Suppressor macrophage (primary cell): Measurements from ENCODE around the gene CCDC117.

Experiments
- DNase-seq, 4 experiments: peaks; one replicate each; pipeline ENCODE4 v3.0.0-alpha.2; 2020 to 2022

The CCDC117 gene

GRCh38 chr22:28769394-28770085 lies 3.0 kb upstream of the CCDC117 start:
- no peak for DNase-seq

DNA sequence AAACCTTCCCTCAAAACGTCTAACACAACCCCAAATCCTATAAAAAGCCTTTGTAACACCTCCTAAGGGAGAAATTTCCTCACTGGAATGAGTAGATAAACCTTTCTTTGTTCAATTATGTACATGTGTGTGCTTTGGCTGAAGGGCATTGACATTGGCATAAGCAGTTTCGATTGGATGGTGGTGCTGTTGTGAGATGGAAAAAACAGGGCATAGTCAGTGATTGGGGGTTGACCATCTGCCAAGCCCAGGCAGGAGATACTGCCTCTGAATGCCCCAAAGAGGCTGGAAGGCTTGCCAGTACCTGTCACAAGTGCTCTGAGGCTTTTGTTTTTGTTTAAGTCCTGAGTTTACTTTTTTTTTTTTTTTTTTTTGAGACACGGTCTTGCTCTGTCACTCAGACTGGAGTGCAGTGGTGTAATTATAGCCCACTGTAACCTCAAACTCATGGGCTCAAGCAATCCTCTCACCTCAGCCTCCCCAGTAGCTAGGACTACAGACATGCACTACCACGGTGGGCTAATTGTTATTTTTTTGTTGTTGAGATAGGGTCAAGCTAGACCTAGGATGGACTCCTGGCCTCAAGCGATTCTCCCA lies 1.2 kb upstream of the CCDC117 start:
- DNase-seq: no peak

- peak in 3 of 4 experiments; percentile 30 to 49 (median 40) for DNase-seq
Observed at GRCh38 chr22:28773461-28773867, 969 bp downstream of the CCDC117 start.

DNA sequence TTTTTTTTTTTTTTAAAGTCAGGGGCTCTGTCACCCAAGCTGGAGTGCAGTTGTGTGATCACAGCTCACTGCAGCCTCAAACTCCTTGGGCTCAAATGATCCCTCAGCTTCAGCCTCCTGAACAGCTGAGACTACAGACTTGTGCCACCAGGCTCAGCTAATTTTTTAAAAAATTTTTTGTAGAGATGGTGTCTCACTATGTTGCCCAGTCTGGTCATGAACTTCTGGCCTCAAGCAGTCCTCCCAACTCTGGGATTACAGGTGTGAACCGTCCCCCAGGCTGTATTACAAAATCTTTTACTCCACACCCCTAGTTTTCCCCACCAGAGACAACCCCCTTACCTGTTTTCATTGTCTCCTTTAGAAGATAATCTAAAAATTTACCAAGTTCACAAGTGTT lies 1.9 kb downstream of the CCDC117 start:
- DNase-seq: no peak

DNA sequence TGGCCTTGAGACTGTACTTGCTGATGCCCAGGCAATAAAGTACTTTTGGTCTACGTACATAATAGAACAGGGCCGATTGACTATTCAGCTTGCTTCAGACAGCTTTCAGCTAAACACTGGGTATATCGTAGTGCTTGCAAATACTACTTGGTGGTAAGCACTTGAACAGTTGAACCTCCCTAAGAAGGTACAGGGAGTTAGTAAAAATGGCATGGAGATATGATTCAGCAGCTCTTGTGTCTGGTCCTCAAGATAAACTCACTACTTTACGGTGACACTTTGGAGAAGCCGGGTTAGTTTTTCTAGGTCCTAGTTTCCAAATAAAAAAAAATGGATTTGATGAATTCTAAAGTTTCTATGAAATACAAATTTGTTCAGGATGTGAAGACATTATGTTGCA lies 7.3 kb downstream of the CCDC117 start:
- no peak for DNase-seq

DNA sequence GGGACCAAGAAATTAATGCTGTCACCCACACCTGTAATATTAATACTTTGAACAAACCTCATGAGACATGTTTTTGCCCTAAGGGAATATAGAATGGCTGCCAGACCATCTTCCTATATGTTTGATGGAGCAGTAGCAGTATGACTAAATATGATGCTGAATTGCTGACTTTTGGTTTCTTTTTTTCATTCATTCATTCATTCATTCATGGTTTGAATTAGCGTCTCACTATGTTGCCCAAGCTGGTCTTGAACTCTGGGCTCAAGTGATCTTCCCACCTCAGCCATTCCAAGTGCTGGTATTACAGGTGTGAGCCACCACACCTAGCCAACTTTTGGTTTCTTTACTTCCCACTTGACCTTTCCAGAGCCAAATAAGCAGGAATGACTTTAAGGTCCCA lies 7.8 kb downstream of the CCDC117 start:
- no peak for DNase-seq

DNA sequence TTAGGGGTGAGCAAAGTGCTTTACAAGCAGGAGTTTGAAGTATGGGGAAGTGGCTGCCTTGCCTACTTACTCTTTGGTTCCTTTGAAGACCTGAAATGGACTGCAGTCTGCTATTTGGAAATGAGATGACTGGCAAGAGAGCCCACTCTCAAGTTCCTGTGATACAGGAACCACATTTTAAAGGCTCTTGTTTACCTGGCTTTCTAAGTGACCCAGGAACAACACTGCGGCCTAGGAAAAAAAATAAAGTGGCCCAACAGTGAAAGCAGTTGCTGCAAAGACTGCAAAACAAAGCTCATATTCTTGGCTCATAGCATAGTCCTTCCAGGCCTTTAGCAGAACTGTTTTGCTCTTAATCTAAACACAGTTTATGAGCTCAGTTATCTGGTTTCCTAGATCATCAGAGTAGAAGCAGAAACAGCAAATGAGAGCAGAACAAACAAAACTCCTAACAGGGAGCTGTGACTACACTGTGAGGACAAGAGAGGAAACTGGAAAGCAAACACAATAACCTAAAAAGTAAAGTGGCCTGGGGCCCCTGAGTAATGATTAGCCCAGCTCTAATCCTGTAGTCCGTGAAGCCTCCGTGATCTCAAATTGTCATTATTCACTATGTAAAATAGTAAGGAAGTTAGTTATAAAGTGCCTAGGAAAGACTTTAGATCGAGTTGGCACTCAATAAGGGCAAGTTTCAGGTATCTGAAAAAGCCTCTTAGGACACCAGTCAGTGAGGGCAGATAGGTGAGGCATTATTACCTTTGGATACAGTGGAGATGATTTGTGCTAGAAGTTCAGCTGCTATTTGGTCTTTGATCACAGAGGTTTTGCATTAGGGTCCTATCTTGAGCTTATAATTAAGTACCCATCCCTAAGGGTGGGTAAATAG lies 11.5 kb downstream of the CCDC117 start:
- DNase-seq: peak in 3 of 4 experiments; percentile 37 to 46 (median 37)

GRCh38 chr22:28788601-28789000 lies 16.1 kb downstream of the CCDC117 start:
- DNase-seq: no peak

GRCh38 chr22:28791124-28791523 lies 18.6 kb downstream of the CCDC117 start:
- DNase-seq: no peak

GRCh38 chr22:28791841-28792490 lies 19.5 kb downstream of the CCDC117 start:
- no peak for DNase-seq

DNA sequence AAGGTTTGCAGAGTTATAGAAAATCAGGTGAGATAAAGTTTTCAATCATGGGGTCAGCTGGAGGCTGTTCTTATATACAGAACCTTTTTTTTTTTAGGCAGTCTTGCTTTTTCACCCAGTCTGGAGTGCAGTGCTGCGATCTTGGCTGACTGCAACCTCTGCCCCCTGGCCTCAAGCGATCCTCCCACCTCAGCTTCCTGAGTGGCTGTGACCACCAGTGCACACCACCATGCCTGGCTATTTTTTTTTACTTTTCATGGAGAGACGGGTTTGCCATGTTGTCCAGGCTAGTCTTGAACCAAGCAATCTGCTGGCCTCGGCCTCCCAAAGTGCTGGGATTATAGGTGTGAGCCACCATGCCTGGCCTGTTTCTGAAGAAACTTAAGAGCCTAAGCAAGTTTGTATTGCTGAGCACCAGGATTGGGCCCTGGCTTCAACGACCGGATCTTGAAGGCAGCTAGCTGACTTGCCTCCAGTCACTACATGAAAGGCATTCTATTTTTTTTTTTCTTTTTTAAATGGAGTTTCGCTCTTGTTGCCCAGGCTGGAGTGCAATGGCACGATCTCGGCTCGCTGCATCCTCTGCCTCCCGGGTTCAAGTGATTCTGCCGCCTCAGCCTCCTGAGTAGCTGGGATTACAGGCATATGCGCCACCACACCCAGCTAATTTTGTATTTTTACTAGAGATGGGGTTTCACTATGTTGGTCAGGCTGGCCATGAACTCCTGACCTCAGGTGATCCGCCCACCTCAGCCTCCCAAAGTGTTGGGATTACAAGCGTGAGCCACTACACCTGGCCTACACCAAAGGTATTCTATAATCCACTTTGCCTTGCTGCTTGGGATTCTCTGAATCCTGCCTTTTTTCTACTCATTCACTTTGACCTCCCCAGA lies 20.2 kb downstream of the CCDC117 start:
- no peak for DNase-seq

GRCh38 chr22:28793976-28794584 lies 21.6 kb downstream of the CCDC117 start:
- no peak for DNase-seq

DNA sequence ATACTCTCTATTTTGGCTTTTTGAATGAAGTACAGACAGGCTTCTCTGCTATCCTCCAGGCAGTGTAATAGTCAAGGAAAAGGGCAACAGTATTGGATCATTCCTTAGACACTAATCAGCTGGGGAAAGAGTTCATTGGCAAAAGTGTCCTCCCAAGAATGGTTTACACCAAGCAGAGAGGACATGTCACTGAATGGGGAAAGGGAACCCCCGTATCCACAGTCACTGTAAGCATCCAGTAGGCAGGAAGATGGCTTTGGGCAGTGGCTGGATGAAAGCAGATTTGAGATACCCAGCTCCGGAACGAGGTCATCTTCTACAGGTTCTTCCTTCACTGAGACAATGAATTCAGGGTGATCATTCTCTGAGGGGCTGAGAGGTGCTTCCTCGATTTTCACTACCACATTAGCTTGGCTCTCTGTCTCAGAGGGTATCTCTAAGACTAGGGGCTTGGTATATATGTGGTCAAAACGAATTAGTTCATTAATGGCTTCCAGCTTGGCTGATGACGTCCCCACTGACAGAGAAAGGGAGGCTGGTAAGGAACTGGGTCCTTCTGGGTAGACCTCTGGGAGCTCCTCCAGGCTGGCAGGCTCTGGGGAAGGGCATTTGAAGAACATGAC lies 22.7 kb downstream of the CCDC117 start:
- DNase-seq: no peak

DNA sequence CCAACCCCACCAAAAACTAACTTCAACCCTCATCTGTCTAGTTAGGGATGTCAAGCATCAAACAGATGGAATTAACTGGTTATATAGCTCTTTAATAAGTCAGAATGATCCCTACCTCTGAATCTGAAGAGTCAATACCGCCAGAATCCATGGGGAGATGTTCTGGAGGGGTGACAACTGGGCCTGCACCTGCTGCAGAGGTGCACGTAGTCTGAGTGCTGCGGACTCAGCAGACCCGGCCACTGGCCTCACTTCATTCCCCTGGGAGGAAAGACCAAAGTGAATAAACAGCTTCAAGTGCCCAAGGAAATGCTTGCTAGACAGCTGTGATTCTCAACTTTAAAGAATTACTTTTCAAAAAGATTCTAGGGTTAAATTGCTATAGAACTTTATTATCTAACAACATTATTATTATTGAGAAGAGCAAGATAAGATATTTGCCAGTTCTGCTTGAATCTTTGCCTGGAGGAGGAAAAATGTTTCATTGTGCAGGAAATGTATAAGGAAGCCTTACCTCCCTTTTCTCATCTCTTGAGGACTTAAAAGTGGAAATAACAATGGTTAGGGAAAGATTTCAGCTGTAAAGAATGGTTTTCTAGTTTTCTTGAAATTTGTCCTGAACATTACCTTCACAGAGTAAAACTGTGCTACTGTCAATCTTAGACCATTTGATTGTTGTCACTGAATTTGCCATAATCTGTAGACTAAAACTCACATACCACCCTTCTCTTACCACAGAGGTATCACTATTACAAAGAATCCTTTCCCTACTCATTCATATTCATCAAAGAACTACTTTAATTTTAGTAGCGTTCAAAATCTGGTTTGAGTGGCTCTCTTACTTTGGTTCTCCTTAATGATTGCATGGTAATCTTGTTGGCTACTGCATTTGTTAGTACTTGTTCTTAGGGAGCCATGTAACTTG lies 23.7 kb downstream of the CCDC117 start:
- no peak for DNase-seq

GRCh38 chr22:28798810-28799605 lies 26.5 kb downstream of the CCDC117 start:
- DNase-seq: peak; percentile 87 to 95 (median 90)

DNA sequence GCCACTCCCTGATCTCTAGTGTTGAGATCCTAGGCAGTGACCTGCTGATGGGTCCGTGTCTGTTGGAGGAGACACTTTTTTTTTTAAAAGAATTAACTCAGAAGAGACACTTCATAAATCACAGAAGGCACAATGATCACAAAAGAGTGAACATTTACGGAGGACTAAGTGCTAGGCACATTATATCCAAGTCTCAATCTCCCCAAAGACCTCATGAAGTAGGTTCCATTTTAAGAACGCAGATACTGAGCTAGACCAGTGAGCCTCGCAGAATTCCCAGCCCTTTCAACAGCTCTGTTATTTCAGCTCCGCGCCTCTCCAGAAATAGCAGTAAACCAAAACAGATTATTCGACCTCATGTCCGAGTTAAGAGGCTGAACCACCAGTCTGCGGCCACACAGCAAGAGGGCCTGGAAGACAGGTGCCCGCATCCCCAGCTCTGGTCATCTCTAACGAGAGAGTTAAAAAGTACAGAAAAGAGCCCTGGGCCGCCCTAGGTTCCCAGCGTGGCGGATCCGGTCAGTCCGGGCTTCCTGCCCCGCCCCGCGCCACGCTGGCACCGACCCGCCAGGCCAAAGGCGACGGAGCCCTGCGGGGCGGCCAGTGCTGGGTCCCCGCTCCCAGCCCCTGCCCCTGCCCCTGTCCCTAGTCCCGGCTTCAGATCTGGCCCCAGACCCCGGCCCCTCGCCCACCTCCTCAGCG lies 27.3 kb downstream of the CCDC117 start:
- peak; percentile 75 to 89 (median 82) for DNase-seq

- DNase-seq: peak; percentile 97 to 99 (median 99)
Observed at GRCh38 chr22:28800308-28801041, 28.0 kb downstream of the CCDC117 start, which contains the start of gene XBP1. TSS of gene XBP1 (minus strand) at chr22:28800569.
